OCI-LY3 (cell line): ENCODE measurements around the gene ADAM33.

ENCODE experiments used
- H2AFZ ChIP-seq: fragments of 200-600, 300-600 bp; shearing (Covaris generic); 2 replicates; pipeline ENCODE4 v1.6.0; 2014; ENCODE audit warnings: antibody characterized with exemption, low read depth, low read length
- H3K27ac ChIP-seq: fragments of 200-600, 300-600 bp; sonication (generic); 2 replicates; pipeline ENCODE4 v1.5.1; 2014; ENCODE audit warnings: mild to moderate bottlenecking, low read length, moderate library complexity, mixed read lengths
- H3K27me3 ChIP-seq: fragments of 200-600, 300-600 bp; sonication (generic); 2 replicates; pipeline ENCODE4 v1.6.1; 2014; ENCODE audit warnings: low read depth, low read length, mixed read lengths
- H3K36me3 ChIP-seq: fragments of 200-600, 300-600 bp; sonication (generic); replicated peaks from 2 replicates; pipeline ENCODE3; 2014; ENCODE audit warnings: low read depth, low read length, mixed read lengths
- H3K4me1 ChIP-seq: fragments of 300-600, 200-600 bp; sonication (generic); 2 replicates; pipeline ENCODE4 v1.6.1; 2014; ENCODE audit warnings: low read length, mixed read lengths
- H3K4me2 ChIP-seq: fragments of 200-600, 300-600 bp; sonication (generic); 2 replicates; pipeline ENCODE4 v1.6.1; 2014; ENCODE audit warnings: low read length, mixed read lengths
- H3K4me3 ChIP-seq: fragments of 300-600, 200-600 bp; sonication (generic); 2 replicates; pipeline ENCODE4 v1.5.1; 2014; ENCODE audit warnings: antibody characterized with exemption, mild to moderate bottlenecking, low read length, moderate library complexity
- H3K79me2 ChIP-seq: fragments of 300-600, 200-600 bp; shearing (Covaris generic); 2 replicates; pipeline ENCODE4 v1.6.1; 2014; ENCODE audit warnings: mild to moderate bottlenecking, low read length, mixed read lengths
- H3K9ac ChIP-seq: fragments of 300-600, 200-600 bp; shearing (Covaris generic); 2 replicates; pipeline ENCODE4 v1.6.0; 2014; ENCODE audit warnings: mild to moderate bottlenecking, low read length, moderate library complexity
- H3K9me3 ChIP-seq: fragments of 200-600, 300-600 bp; shearing (Covaris generic); 2 replicates; pipeline ENCODE4 v1.6.1; 2014; ENCODE audit warnings: low read length, mixed read lengths; ENCODE audit not compliant: insufficient read depth
- H4K20me1 ChIP-seq: fragments of 200-600, 300-600 bp; sonication (generic); 2 replicates; pipeline ENCODE4 v1.6.1; 2016; ENCODE audit warnings: low read length, mixed read lengths; ENCODE audit not compliant: insufficient read depth
- CTCF ChIP-seq: fragments of 200-600, 300-600 bp; sonication (generic); IDR thresholded peaks from 2 replicates; pipeline ENCODE4 v1.5.1; 2014; ENCODE audit warnings: antibody characterized with exemption, low read length, low read depth
- EZH2phosphoT487 ChIP-seq: fragments of 200-600 bp; shearing (Covaris generic); IDR thresholded peaks from 2 replicates; pipeline ENCODE4 v1.6.1; 2018; ENCODE audit warnings: antibody characterized with exemption, mixed run types, low read depth

Gene ADAM33

GRCh38 chr20:3724356-3724755 lies 42.5 kb upstream of the ADAM33 start:
- H3K9me3 ChIP-seq = no peaks in the 10 kb centered on the region
- TF ChIP-seq CTCF = no peak
- TF ChIP-seq EZH2phosphoT487 = no peak
- no peaks in the 10 kb centered on the region for H3K4me1 ChIP-seq
- no peaks in the 10 kb centered on the region for H3K36me3 ChIP-seq
- no peak overlapping the region for H3K27ac ChIP-seq
- no peaks in the 10 kb centered on the region for H3K79me2 ChIP-seq
- H4K20me1 ChIP-seq = no peaks in the 10 kb centered on the region
- no peak overlapping the region for H2AFZ ChIP-seq
- peaks cover 40% of the 10 kb centered on the region for H3K27me3 ChIP-seq
- H3K9ac ChIP-seq = no peak overlapping the region
- no peak overlapping the region for H3K4me2 ChIP-seq
- no peak overlapping the region for H3K4me3 ChIP-seq

- Histone ChIP-seq H3K9me3 (no peaks in the 10 kb centered on the region), H3K27ac (no peak overlapping the region), H3K27me3 (peaks cover 34% of the 10 kb centered on the region), H3K36me3 (no peaks in the 10 kb centered on the region), H3K9ac (no peak overlapping the region), H3K4me3 (no peak overlapping the region), H3K4me2 (no peak overlapping the region), H2AFZ (no peak overlapping the region), H3K79me2 (no peaks in the 10 kb centered on the region), H3K4me1 (no peaks in the 10 kb centered on the region), H4K20me1 (no peaks in the 10 kb centered on the region)
- no peak for TF ChIP-seq EZH2phosphoT487
These were observed 41.5 kb upstream of the ADAM33 start for GRCh38 chr20:3723284-3723683.

GRCh38 chr20:3721912-3722311 lies 40.1 kb upstream of the ADAM33 start:
- Histone ChIP-seq H3K36me3 (no peaks in the 10 kb centered on the region), H3K79me2 (no peaks in the 10 kb centered on the region), H3K27ac (no peak overlapping the region), H3K4me2 (no peak overlapping the region), H3K9me3 (no peaks in the 10 kb centered on the region), H2AFZ (no peak overlapping the region), H3K9ac (no peak overlapping the region), H3K27me3 (peaks cover 20% of the 10 kb centered on the region), H4K20me1 (no peaks in the 10 kb centered on the region), H3K4me3 (no peak overlapping the region), H3K4me1 (no peaks in the 10 kb centered on the region)
- TF ChIP-seq EZH2phosphoT487 = no peak
- TF ChIP-seq CTCF = no peak

- Histone ChIP-seq H3K4me3 (no peak overlapping the region), H3K36me3 (no peaks in the 10 kb centered on the region), H3K9ac (no peak overlapping the region), H3K79me2 (no peaks in the 10 kb centered on the region), H3K4me2 (no peak overlapping the region), H3K27ac (no peak overlapping the region), H3K4me1 (no peaks in the 10 kb centered on the region), H4K20me1 (no peaks in the 10 kb centered on the region), H2AFZ (no peak overlapping the region), H3K27me3 (peaks cover 20% of the 10 kb centered on the region), H3K9me3 (no peaks in the 10 kb centered on the region)
- TF ChIP-seq EZH2phosphoT487 = no peak
- TF ChIP-seq CTCF = no peak
These were observed 38.8 kb upstream of the ADAM33 start for GRCh38 chr20:3720626-3721025.

GRCh38 chr20:3720068-3720467 lies 38.3 kb upstream of the ADAM33 start:
- peaks cover 20% of the 10 kb centered on the region for H3K27me3 ChIP-seq
- no peaks in the 10 kb centered on the region for H3K36me3 ChIP-seq
- H3K27ac ChIP-seq = no peak overlapping the region
- no peak overlapping the region for H3K9ac ChIP-seq
- H3K9me3 ChIP-seq = no peaks in the 10 kb centered on the region
- no peak overlapping the region for H2AFZ ChIP-seq
- H3K79me2 ChIP-seq = no peaks in the 10 kb centered on the region
- H3K4me1 ChIP-seq = no peaks in the 10 kb centered on the region
- no peak overlapping the region for H3K4me3 ChIP-seq
- TF ChIP-seq CTCF (no peak), EZH2phosphoT487 (no peak)
- no peaks in the 10 kb centered on the region for H4K20me1 ChIP-seq
- no peak overlapping the region for H3K4me2 ChIP-seq
